ENCODE results near the gene UMOD. TPM values are rescaled to one million over a fixed set of nuclear protein-coding genes. Genes with fewer than 3 reads are reported as not detected.

UMOD gene
- total RNA-seq, result not detected

DNA sequence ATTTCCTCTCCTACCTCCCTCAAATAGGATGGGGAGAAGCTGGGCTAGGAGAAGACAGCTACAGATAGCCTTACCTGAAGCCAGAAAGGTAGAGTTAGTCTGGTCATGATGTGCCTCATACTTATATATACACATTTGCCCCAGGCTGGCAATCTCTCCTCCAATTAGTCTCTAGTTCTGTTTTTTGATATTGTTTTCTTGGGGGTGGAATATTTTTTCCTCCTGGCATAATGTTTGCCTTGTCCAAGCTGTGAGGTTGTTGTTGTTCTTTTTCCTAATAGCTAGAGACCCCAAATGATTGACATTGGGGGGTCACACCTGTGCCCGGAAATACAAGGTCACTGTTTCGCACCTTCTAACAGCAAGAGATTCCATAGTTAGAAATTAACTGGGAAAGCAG, at the start of gene UMOD:
UMOD (minus strand) TSS at position 101 of the 400 bp plus-strand sequence. CDS start 1,978 bp downstream, outside the sequence.

DNA sequence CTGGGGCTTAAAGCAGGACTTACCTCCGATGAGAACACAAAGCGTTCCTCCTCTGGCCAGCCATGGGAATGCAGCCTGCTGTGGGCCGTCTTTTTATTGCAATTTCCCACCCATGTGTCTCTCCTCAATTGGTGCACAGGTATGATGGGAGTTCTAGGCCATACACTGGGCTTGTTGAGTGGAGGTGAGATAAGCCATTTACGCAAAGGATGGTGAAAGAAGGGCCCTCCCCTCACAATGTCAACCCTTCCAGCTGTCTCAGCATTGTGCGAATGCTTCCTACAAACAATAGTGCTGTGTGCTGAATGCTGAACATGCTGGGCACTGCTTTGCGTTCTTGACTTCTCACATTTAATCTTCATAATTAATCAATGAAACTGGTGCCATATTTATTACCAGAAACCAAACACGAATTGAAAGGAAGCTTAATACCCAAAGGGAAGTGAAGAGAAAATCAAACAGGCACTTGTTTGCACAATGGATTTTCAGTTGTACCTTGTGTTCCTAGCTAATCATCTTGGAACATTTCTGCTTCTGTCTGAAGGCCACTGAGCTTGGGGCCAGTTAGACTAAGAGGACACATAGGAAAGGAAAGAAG, 25.0 kb downstream of the UMOD start, which contains the start of gene GP2:
GP2 (minus strand) TSS at position 70 of the 598 bp plus-strand sequence. CDS start 1,082 bp downstream, outside the sequence.

Other genes with a start within 250 kb of the UMOD start
- gene GP2, start 25.2 kb downstream of the UMOD start, total RNA-seq, result not detected
- not detected for gene PDILT, start 52.0 kb upstream of the UMOD start, total RNA-seq
- gene ACSM5, start 56.8 kb upstream of the UMOD start, total RNA-seq, result 0.66 TPM
- gene ACSM2A, start 98.8 kb upstream of the UMOD start, total RNA-seq, result not detected
- not detected for gene ACSM2B, start 223.7 kb upstream of the UMOD start, total RNA-seq

Data from camera-type eye (tissue), 1 donor.